GM12874 (cell line): ENCODE data around the gene MSL1.

Source experiments
- TF ChIP-seq, protein P1 (sequence below): IDR thresholded peaks from 2 replicates; pipeline ENCODE4 v1.5.1; 2011; ENCODE audit warnings: low read depth, mild to moderate bottlenecking, control low read depth, low read length, moderate library complexity; ENCODE audit not compliant: insufficient read depth

The MSL1 gene

DNA sequence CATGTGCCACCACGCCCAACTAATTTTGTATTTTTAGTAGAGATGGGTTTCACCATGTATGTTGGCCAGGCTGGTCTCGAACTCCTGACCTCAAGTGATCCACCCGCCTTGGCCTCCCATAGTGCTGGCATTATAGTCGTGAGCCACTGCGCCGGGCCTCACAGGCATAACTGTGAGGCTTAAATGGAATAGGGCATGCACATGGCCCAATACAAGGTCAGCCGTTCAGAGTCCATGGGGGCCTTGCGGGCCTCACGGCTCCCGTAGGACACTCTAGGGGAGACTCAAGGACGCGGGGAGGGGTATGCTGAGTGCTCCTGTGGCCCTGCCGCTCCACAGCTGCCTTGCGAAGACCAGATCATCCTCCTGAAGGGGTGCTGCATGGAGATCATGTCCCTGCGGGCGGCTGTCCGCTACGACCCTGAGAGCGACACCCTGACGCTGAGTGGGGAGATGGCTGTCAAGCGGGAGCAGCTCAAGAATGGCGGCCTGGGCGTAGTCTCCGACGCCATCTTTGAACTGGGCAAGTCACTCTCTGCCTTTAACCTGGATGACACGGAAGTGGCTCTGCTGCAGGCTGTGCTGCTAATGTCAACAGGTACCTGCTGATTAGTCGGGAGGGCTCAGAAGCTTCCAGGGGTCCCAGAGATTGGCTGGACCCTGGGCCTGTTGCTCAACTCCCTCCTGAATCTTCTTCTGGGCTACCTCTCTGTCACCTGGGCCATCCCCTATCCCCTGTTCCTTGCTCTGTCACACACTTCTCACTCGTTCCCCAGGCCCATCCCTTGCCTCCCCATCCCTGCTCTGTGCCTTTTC is 33.7 kb upstream of the MSL1 start:
- TF ChIP-seq, protein P1, sequence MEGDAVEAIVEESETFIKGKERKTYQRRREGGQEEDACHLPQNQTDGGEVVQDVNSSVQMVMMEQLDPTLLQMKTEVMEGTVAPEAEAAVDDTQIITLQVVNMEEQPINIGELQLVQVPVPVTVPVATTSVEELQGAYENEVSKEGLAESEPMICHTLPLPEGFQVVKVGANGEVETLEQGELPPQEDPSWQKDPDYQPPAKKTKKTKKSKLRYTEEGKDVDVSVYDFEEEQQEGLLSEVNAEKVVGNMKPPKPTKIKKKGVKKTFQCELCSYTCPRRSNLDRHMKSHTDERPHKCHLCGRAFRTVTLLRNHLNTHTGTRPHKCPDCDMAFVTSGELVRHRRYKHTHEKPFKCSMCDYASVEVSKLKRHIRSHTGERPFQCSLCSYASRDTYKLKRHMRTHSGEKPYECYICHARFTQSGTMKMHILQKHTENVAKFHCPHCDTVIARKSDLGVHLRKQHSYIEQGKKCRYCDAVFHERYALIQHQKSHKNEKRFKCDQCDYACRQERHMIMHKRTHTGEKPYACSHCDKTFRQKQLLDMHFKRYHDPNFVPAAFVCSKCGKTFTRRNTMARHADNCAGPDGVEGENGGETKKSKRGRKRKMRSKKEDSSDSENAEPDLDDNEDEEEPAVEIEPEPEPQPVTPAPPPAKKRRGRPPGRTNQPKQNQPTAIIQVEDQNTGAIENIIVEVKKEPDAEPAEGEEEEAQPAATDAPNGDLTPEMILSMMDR = no peak

DNA sequence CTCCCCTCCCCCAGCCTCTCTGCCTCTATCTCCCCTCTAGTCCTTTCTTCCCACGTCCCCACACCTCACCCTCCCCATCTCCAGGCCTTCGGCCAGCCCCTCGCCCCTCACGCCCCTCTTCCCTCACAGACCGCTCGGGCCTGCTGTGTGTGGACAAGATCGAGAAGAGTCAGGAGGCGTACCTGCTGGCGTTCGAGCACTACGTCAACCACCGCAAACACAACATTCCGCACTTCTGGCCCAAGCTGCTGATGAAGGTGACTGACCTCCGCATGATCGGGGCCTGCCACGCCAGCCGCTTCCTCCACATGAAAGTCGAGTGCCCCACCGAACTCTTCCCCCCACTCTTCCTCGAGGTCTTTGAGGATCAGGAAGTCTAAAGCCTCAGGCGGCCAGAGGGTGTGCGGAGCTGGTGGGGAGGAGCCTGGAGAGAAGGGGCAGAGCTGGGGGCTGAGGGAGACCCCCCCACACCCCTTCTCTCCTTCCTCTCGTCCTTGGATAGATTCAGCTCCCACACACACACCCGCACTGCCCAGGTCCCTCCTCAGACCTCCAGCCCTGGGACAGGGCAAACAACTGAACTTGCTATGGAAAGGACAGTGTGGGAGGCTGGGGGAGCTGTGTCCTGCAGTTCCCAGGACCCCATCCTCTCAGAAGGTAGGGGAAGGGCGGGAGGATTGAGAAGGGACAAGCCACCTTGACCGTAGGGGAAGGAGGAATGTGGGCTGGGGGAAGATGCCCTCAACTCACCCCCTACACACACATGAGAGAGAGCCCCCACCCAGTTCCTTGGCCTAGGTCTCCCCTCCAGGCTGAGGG is 32.5 kb upstream of the MSL1 start:
- TF ChIP-seq, protein P1 = no peak

- TF ChIP-seq, protein P1 = no peak
Measured at GRCh38 chr17:40090237-40091119, 31.3 kb upstream of the MSL1 start.

- TF ChIP-seq, protein P1 = no peak
Measured at GRCh38 chr17:40091691-40092397, 29.9 kb upstream of the MSL1 start.

DNA sequence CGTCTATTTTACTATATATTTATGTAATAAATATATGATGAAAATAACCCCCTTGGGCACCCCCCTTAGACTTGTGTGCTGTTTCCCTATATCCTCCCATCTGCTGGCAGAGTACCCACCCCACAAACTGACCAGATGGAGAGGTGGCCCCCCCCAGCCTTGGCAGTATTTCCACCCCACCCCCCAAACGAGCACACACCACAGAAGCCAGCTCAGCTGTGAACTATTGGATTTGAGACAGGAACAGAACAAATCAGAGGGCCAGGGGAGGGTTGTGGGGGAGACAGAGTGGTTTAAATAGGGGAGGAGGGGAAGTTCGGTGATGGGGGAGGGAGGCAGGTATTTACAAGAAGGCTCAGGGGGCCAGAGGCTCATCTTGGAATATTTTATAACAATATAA is 29.2 kb upstream of the MSL1 start:
- TF ChIP-seq, protein P1 = no peak

- TF ChIP-seq, protein P1 = no peak
Measured at GRCh38 chr17:40093005-40093579, 28.7 kb upstream of the MSL1 start.
